ENCODE results near the gene RAB27A.

- TF ChIP-seq CTCF (IDR thresholded peaks at IDR 0.05) (no peak), POLR2A (IDR thresholded peaks at IDR 0.05) (no peak)
These were observed 121.2 kb downstream of the RAB27A start for GRCh38 chr15:55168350-55168974.
